ENCODE results near the gene LRRFIP1. TPM values are rescaled to one million over a fixed set of nuclear protein-coding genes. Genes with fewer than 3 reads are reported as not detected.

Gene LRRFIP1
- total RNA-seq, 2 experiments from 2014 or later, result 157 to 161 TPM

- H3K36me3 Mint-ChIP-seq (ENCODE audit: low read depth), result peaks cover 28% of the 10 kb centered on the region
- ChIA-PET CTCF (interaction anchor here (1.4 to 15.5 kb wide), 4 partner anchors 9 to 51 kb away, joined by 5 to 254 read pairs (median 14); no protein-coding TSS in a partner anchor), POLR2A (interaction anchor here (0.6 to 12.8 kb wide), 5 partner anchors 8 to 725 kb away, joined by 3 to 235 read pairs (median 6); no protein-coding TSS in a partner anchor)
- Histone ChIP-seq H3K27ac (ENCODE audit: low read depth in 1 of 2, low read length in 2 of 2) (peak overlapping the region; percentile 70 to 96), H3K4me3 (ENCODE audit: low read length) (peak overlapping the region; percentile 90), H3K9me3 (ENCODE audit: control insufficient read depth in 1 of 2, insufficient read depth in 1 of 2, low read length in 2 of 2) (no peaks in the 10 kb centered on the region), H3K27me3 (ENCODE audit: control insufficient read depth in 1 of 2, insufficient read depth in 2 of 2, low read length in 2 of 2) (no peaks in the 10 kb centered on the region), H3K36me3 (ENCODE audit: insufficient read depth, low read length) (no peaks in the 10 kb centered on the region), H3K4me1 (ENCODE audit: insufficient read depth, low read length) (peaks cover 77% of the 10 kb centered on the region)
- no peak for ATAC-seq (ENCODE audit: poor library complexity)
- H3K27ac Mint-ChIP-seq, result peak overlapping the region; percentile 93
- H3K4me3 Mint-ChIP-seq, result peak overlapping the region; percentile 89
- H3K4me1 Mint-ChIP-seq (ENCODE audit: low read depth), result peaks cover 77% of the 10 kb centered on the region
- no peaks in the 10 kb centered on the region for H3K27me3 Mint-ChIP-seq
- no peaks in the 10 kb centered on the region for H3K9me3 Mint-ChIP-seq
- peak in 3 of 14 experiments; percentile 45 to 65 (median 54) for DNase-seq
- intact Hi-C loops (cut with DNase I, micrococcal nuclease), result loop anchor here (1.0 to 10.0 kb wide), 5 partner anchors 9 to 510 kb away; partner anchors contain the start of genes ILKAP (in 1 of the 2) and SCLY (in 1 of the 2)
- no peak for TF ChIP-seq CTCF (IDR thresholded peaks at IDR 0.05)
These were observed 67.2 kb downstream of the LRRFIP1 start for GRCh38 chr2:237694415-237695194.

- ATAC-seq (ENCODE audit: poor library complexity) (peak; percentile 24), DNase-seq (peak in 4 of 14 experiments; percentile 41 to 86 (median 76))
- no peak for TF ChIP-seq CTCF (IDR thresholded peaks at IDR 0.05)
- Histone ChIP-seq H3K27me3 (ENCODE audit: control insufficient read depth in 1 of 2, insufficient read depth in 2 of 2, low read length in 2 of 2) (no peaks in the 10 kb centered on the region), H3K4me3 (ENCODE audit: low read length) (peak overlapping the region; percentile 90), H3K27ac (ENCODE audit: low read depth in 1 of 2, low read length in 2 of 2) (peak overlapping the region; percentile 70 to 96), H3K36me3 (ENCODE audit: insufficient read depth, low read length) (no peaks in the 10 kb centered on the region), H3K4me1 (ENCODE audit: insufficient read depth, low read length) (peaks cover 77% of the 10 kb centered on the region), H3K9me3 (ENCODE audit: control insufficient read depth in 1 of 2, insufficient read depth in 1 of 2, low read length in 2 of 2) (no peaks in the 10 kb centered on the region)
- H3K4me1 Mint-ChIP-seq (ENCODE audit: low read depth), result peaks cover 77% of the 10 kb centered on the region
- CTCF ChIA-PET, result interaction anchor here (2.2 to 15.5 kb wide), 2 partner anchors 8 to 22 kb away, joined by 8 to 254 read pairs; no protein-coding TSS in a partner anchor
- intact Hi-C loops (cut with DNase I, micrococcal nuclease), result loop anchor here (1.0 to 10.0 kb wide), 5 partner anchors 8 to 510 kb away; partner anchors contain the start of genes ILKAP (in 1 of the 2) and SCLY (in 1 of the 2)
- POLR2A ChIA-PET, result interaction anchor here (0.5 to 12.8 kb wide), 3 partner anchors 23 to 726 kb away, joined by 3 to 235 read pairs (median 3); no protein-coding TSS in a partner anchor
- H3K27ac Mint-ChIP-seq, result peak overlapping the region; percentile 93
- H3K9me3 Mint-ChIP-seq, result no peaks in the 10 kb centered on the region
- H3K36me3 Mint-ChIP-seq (ENCODE audit: low read depth), result peaks cover 28% of the 10 kb centered on the region
- peak overlapping the region; percentile 89 for H3K4me3 Mint-ChIP-seq
- H3K27me3 Mint-ChIP-seq, result no peaks in the 10 kb centered on the region
These were observed 67.9 kb downstream of the LRRFIP1 start for GRCh38 chr2:237695201-237695780.

- H3K9me3 ChIP-seq (ENCODE audit: control insufficient read depth in 1 of 2, insufficient read depth in 1 of 2, low read length in 2 of 2), result no peaks in the 10 kb centered on the region
- peaks cover 77% of the 10 kb centered on the region for H3K4me1 ChIP-seq (ENCODE audit: insufficient read depth, low read length)
- H3K4me3 ChIP-seq (ENCODE audit: low read length), result peak overlapping the region; percentile 21
- H3K9me3 Mint-ChIP-seq, result no peaks in the 10 kb centered on the region
- no peaks in the 10 kb centered on the region for H3K27me3 ChIP-seq (ENCODE audit: control insufficient read depth in 1 of 2, insufficient read depth in 2 of 2, low read length in 2 of 2)
- H3K4me3 Mint-ChIP-seq, result peak overlapping the region; percentile 89
- peak overlapping the region; percentile 93 for H3K27ac Mint-ChIP-seq
- peaks cover 82% of the 10 kb centered on the region for H3K4me1 Mint-ChIP-seq (ENCODE audit: low read depth)
- ChIA-PET CTCF (interaction anchor here (0.7 to 15.5 kb wide), 5 partner anchors 9 to 115 kb away, joined by 3 to 254 read pairs (median 12); no protein-coding TSS in a partner anchor), POLR2A (interaction anchor here (0.7 to 12.8 kb wide), 7 partner anchors 9 to 34 kb away, joined by 3 to 235 read pairs (median 10); no protein-coding TSS in a partner anchor)
- no peaks in the 10 kb centered on the region for H3K27me3 Mint-ChIP-seq
- no peaks in the 10 kb centered on the region for H3K36me3 ChIP-seq (ENCODE audit: insufficient read depth, low read length)
- peaks cover 23% of the 10 kb centered on the region for H3K36me3 Mint-ChIP-seq (ENCODE audit: low read depth)
- ATAC-seq (ENCODE audit: poor library complexity), result no peak
- DNase-seq, result peak in 6 of 14 experiments; percentile 26 to 65 (median 47)
- peak overlapping the region; percentile 70 to 96 for H3K27ac ChIP-seq (ENCODE audit: low read depth in 1 of 2, low read length in 2 of 2)
- intact Hi-C loops (cut with DNase I, micrococcal nuclease), result loop anchor here (2.0 to 10.0 kb wide), 3 partner anchors 18 to 508 kb away; partner anchors contain the start of genes ILKAP (in 1 of the 2) and SCLY (in 1 of the 2)
- no peak for TF ChIP-seq CTCF (IDR thresholded peaks at IDR 0.05)
These were observed 69.1 kb downstream of the LRRFIP1 start for GRCh38 chr2:237696461-237696860.

Data from CD4-positive, alpha-beta T cell (primary cell).